ENCODE data around the gene PLEKHN1.
A peak's percentile ranks its signal among the peaks of the same experiment; 100 is the strongest.
"Not testable (repeated sequence)": the region's sequence is repeated elsewhere in the genome, so short reads cannot be mapped to it uniquely, and the experiment has no call there.

Gene PLEKHN1

GRCh38 chr1:1013105-1013921 is 47.0 kb downstream of the PLEKHN1 start, which contains the start of gene ISG15:
Gene ISG15, plus strand, starts transcription at chr1:1013497. Its CDS starts 77 bp downstream, at chr1:1013574.
- Histone ChIP-seq H3K4me2 (peak within 1 kb of the TSS; percentile 98), H3K9me3 (peaks cover 4% of the 10 kb centered on the region; the same call in 1 of the 2 replicates), H3K4me1 (peaks cover 42% of the 10 kb centered on the region), H4K20me1 (no peaks in the 10 kb centered on the region), H3K4me3 (peak within 1 kb of the TSS; percentile 75), H3K36me3 (no peaks in the 10 kb centered on the region), H3K27ac (peak within 1 kb of the TSS; percentile 83), H3K9ac (peak within 1 kb of the TSS; percentile 80), H3K27me3 (no peaks in the 10 kb centered on the region)
- no peak for TF ChIP-seq Cebpa-rat (IDR thresholded peaks at IDR 0.05)

- no peaks in the 10 kb centered on the region for H3K36me3 ChIP-seq
- peak overlapping the region; percentile 75 for H3K4me3 ChIP-seq
- peaks cover 4% of the 10 kb centered on the region; the same call in 1 of the 2 replicates for H3K9me3 ChIP-seq
- H3K27me3 ChIP-seq, result no peaks in the 10 kb centered on the region
- H3K9ac ChIP-seq, result peak overlapping the region; percentile 80
- no peak for TF ChIP-seq Cebpa-rat (IDR thresholded peaks at IDR 0.05)
- H4K20me1 ChIP-seq, result no peaks in the 10 kb centered on the region
- peaks cover 46% of the 10 kb centered on the region for H3K4me1 ChIP-seq
- H3K4me2 ChIP-seq, result peak overlapping the region; percentile 98
- H3K27ac ChIP-seq, result peak overlapping the region; percentile 83
These were observed 47.8 kb downstream of the PLEKHN1 start for GRCh38 chr1:1013922-1014648.

- Histone ChIP-seq H3K9ac (peak overlapping the region; percentile 80), H3K4me3 (peak overlapping the region; percentile 75), H3K27ac (peak overlapping the region; percentile 83), H3K4me2 (peak overlapping the region; percentile 98), H3K9me3 (no peaks in the 10 kb centered on the region), H4K20me1 (no peaks in the 10 kb centered on the region), H3K4me1 (peaks cover 48% of the 10 kb centered on the region), H3K27me3 (no peaks in the 10 kb centered on the region), H3K36me3 (no peaks in the 10 kb centered on the region)
- no peak for TF ChIP-seq Cebpa-rat (IDR thresholded peaks at IDR 0.05)
These were observed 48.8 kb downstream of the PLEKHN1 start for GRCh38 chr1:1014799-1015681.

- not testable (repeated sequence) for H3K36me3 ChIP-seq, H3K27ac ChIP-seq, H3K9me3 ChIP-seq, H3K9ac ChIP-seq, H3K27me3 ChIP-seq, H3K4me3 ChIP-seq, H3K4me2 ChIP-seq
- peaks cover 15% of the 10 kb centered on the region for H4K20me1 ChIP-seq
- peaks cover 61% of the 10 kb centered on the region for H3K4me1 ChIP-seq
These were observed 51.4 kb downstream of the PLEKHN1 start for GRCh38 chr1:1017397-1018320.

DNA sequence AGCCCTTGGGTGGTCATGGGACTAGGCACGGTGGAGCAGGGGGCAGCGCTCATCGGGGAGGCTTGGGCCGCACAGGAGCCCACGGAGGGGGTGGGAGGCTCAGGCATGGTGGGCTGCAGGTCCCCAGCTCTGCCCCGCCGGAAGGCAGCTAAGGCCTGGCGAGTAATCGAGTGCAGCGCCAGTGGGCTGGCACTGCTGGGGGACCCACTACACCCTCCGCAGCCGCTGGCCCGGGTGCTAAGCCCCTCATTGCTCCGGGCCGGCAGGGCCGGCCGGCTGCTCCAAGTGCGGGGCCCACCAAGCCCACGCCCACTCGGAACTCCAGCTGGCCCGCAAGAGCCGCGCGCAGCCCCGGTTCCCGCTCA is 52.0 kb downstream of the PLEKHN1 start:
- H3K27ac ChIP-seq, H3K4me3 ChIP-seq, H3K36me3 ChIP-seq, H3K9me3 ChIP-seq, H3K4me2 ChIP-seq, H3K27me3 ChIP-seq, H3K9ac ChIP-seq: not testable (repeated sequence)
- H3K4me1 ChIP-seq, result peaks cover 65% of the 10 kb centered on the region
- H4K20me1 ChIP-seq, result peaks cover 20% of the 10 kb centered on the region

DNA sequence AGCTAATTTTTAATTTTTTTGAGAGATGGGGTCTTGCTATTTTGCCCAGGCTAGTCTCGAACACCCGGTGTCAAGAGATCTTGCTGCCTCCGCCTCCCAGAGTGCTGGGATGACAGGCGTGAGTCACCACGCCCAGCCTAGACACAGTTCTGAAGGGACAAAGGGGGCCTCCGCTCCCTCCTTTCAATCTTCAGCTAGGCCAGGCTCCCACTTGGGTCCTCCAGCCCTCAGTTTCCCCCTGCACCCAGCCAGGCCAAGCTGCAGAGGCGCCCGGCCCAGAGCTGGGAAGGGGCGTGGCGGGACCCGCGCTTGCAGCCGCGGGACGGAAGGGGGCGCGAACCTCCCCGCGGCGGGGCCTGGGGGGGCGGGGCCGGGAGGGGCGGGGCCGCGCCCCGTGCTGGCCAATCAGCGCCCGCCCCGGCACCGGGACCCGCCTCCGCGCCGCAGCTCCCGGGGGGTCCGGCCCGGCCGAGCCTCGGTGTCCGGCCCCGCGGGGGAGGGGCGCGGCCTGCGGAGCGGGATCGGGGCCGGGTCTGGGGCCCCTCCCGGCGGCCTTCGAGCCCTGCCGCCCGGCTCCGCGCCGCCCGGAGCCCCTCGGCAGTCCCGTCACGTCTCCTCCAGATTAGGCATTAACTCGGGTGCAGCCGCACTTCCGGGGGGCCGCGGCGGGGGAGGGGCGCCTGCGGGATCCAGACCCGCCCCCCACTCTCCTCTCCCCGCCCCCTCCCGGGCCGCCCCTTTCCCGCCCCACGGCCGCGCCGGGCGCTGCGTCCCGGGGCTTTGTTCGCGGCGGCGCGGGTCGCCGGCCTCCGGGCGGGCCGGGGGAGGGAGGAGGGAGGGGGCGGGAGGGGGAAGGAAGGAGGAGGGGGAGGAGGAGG is 53.1 kb downstream of the PLEKHN1 start:
- peak overlapping the region; percentile 66 for H3K4me3 ChIP-seq
- peaks cover 66% of the 10 kb centered on the region for H3K4me1 ChIP-seq
- peak overlapping the region; percentile 74; the same call in 1 of the 2 replicates for H3K9ac ChIP-seq
- peaks cover 30% of the 10 kb centered on the region for H4K20me1 ChIP-seq
- H3K27me3 ChIP-seq, result peaks cover 9% of the 10 kb centered on the region
- H3K4me2 ChIP-seq, result peak overlapping the region; percentile 54
- peaks cover 2% of the 10 kb centered on the region; the same call in 1 of the 2 replicates for H3K36me3 ChIP-seq
- no peaks in the 10 kb centered on the region for H3K9me3 ChIP-seq
- TF ChIP-seq Cebpa-rat (IDR thresholded peaks at IDR 0.05), result no peak
- H3K27ac ChIP-seq, result peak overlapping the region; percentile 78

- no peaks in the 10 kb centered on the region for H3K9me3 ChIP-seq
- peaks cover 30% of the 10 kb centered on the region for H4K20me1 ChIP-seq
- peak within 1 kb of the TSS; percentile 75 for H3K9ac ChIP-seq
- no peak for TF ChIP-seq Cebpa-rat (IDR thresholded peaks at IDR 0.05)
- peaks cover 5% of the 10 kb centered on the region; the same call in 1 of the 2 replicates for H3K36me3 ChIP-seq
- peak within 1 kb of the TSS; percentile 77 for H3K4me3 ChIP-seq
- H3K4me2 ChIP-seq, result peak within 1 kb of the TSS; percentile 99
- peak within 1 kb of the TSS; percentile 78 for H3K27ac ChIP-seq
- peaks cover 66% of the 10 kb centered on the region for H3K4me1 ChIP-seq
- H3K27me3 ChIP-seq, result peaks cover 9% of the 10 kb centered on the region
These were observed 53.7 kb downstream of the PLEKHN1 start, which contains the start of gene AGRN for GRCh38 chr1:1020000-1020404. Gene AGRN, plus strand, starts transcription at chr1:1020120. Its CDS starts 53 bp downstream, at chr1:1020173.

All from BLaER1 (cell line).